SK-N-SH (cell line): ENCODE data around the gene SRR. TPM values are rescaled to one million over a fixed set of nuclear protein-coding genes. Genes with fewer than 3 reads are reported as not detected.

Source experiments
- CTCF ChIA-PET: fragments of 300-600, 350-600 bp; formaldehyde crosslinking; extraction: SDS; loops from one replicate; lab custom pipeline; 2021; lab: Yijun Ruan, JAX
- POLR2A ChIA-PET: fragments of 350-600 bp; sonication (Branson Sonifier 250); formaldehyde crosslinking; extraction: SDS; loops from one replicate; lab custom pipeline; 2020; ENCODE audit warnings: antibody characterized with exemption, inconsistent platforms; lab: Yijun Ruan, JAX
- DNase-seq: peaks from one replicate; pipeline ENCODE4 v3.0.0; 2012
- H2AFZ ChIP-seq: fragments of 200-600 bp; sonication (generic); 2 replicates; pipeline ENCODE4 v1.8.1; 2016; ENCODE audit warnings: antibody characterized with exemption, mild to moderate bottlenecking, low read depth
- H3F3A ChIP-seq: fragments of 200-600 bp; sonication (generic); replicated peaks from 2 replicates; pipeline ENCODE3; 2016; ENCODE audit warnings: antibody characterized with exemption, mild to moderate bottlenecking; ENCODE audit not compliant: insufficient read depth
- H3K27ac ChIP-seq, 2 experiments: fragments of 200-500 bp in 1 of 2; fragments of 200-600 bp in 1 of 2; sonication (Bioruptor generic) in 1 of 2; sonication (generic), shearing (Covaris generic) in 1 of 2; 2 replicates each; pipeline versions ENCODE4 v1.5.1 to v1.6.1; 2014 to 2016; ENCODE audit warnings: low read depth in 2 of 2, inconsistent platforms in 1 of 2, low read length in 1 of 2, mild to moderate bottlenecking in 1 of 2, mixed read lengths in 1 of 2
- H3K27me3 ChIP-seq: fragments of 200-600 bp; sonication (generic), shearing (Covaris generic); 2 replicates; pipeline ENCODE4 v1.6.1; 2016; ENCODE audit warnings: mixed run types; ENCODE audit not compliant: insufficient read depth
- H3K36me3 ChIP-seq, 2 experiments: fragments of 200-500 bp in 1 of 2; fragments of 200-600 bp in 1 of 2; sonication (Bioruptor generic) in 1 of 2; sonication (generic) in 1 of 2; replicated peaks in 1 of 2; 2 replicates each; pipeline versions ENCODE3 to v1.5.1; 2014 to 2016; ENCODE audit warnings: low read length in 1 of 2, mild to moderate bottlenecking in 1 of 2; ENCODE audit not compliant: insufficient read depth in 2 of 2, control insufficient read depth in 1 of 2
- H3K4me1 ChIP-seq, 2 experiments: fragments of 200-500 bp in 1 of 2; fragments of 200-600 bp in 1 of 2; sonication (Bioruptor generic) in 1 of 2; sonication (generic), shearing (Covaris generic) in 1 of 2; 2 replicates each; pipeline versions ENCODE4 v1.5.1 to v1.6.1; 2014 to 2016; ENCODE audit warnings: low read depth in 1 of 2, low read length in 1 of 2, mixed run types in 1 of 2; ENCODE audit not compliant: insufficient read depth in 2 of 2, control insufficient read depth in 1 of 2
- H3K4me2 ChIP-seq: fragments of 200-600 bp; sonication (generic), shearing (Covaris generic); 2 replicates; pipeline ENCODE4 v1.6.1; 2017; ENCODE audit warnings: mixed run types
- H3K4me3 ChIP-seq, 2 experiments: fragments of 200-500 bp in 1 of 2; fragments of 200-600 bp in 1 of 2; sonication (Bioruptor generic) in 1 of 2; sonication (generic), shearing (Covaris generic) in 1 of 2; 2 replicates each; pipeline versions ENCODE4 v1.5.1 to v1.8.1; 2014 to 2016; ENCODE audit warnings: low read depth in 2 of 2, inconsistent platforms in 1 of 2, low read length in 1 of 2, mild to moderate bottlenecking in 1 of 2, mixed read lengths in 1 of 2, moderate library complexity in 1 of 2
- H3K79me2 ChIP-seq: fragments of 200-600 bp; sonication (generic); 2 replicates; pipeline ENCODE4 v1.8.1; 2017; ENCODE audit warnings: mild to moderate bottlenecking; ENCODE audit not compliant: insufficient read depth
- H3K9ac ChIP-seq: fragments of 200-600 bp; sonication (generic); 2 replicates; pipeline ENCODE4 v1.6.1; 2017; ENCODE audit warnings: mixed run types
- H3K9me2 ChIP-seq: fragments of 200-600 bp; sonication (generic); 2 replicates; pipeline ENCODE4 v1.6.1; 2017; ENCODE audit warnings: mixed run types
- H3K9me3 ChIP-seq: fragments of 200-600 bp; sonication (generic); 2 replicates; pipeline ENCODE4 v1.6.1; 2017; ENCODE audit warnings: mixed run types, mild to moderate bottlenecking, moderate library complexity
- H4K20me1 ChIP-seq: fragments of 200-600 bp; sonication (generic); 2 replicates; pipeline ENCODE4 v1.6.1; 2017; ENCODE audit warnings: mild to moderate bottlenecking, mixed run types; ENCODE audit not compliant: insufficient read depth
- CHD2 ChIP-seq: fragments of 150-350 bp; IDR thresholded peaks from 2 replicates; pipeline ENCODE4 v1.6.1; 2018; ENCODE audit warnings: low read length; ENCODE audit not compliant: partially characterized antibody
- CTCF ChIP-seq: fragments of 200-600 bp; sonication (generic); IDR thresholded peaks from 2 replicates; pipeline ENCODE4 v1.6.1; 2017; ENCODE audit warnings: antibody characterized with exemption, mild to moderate bottlenecking, moderate library complexity
- ELF1 ChIP-seq: IDR thresholded peaks from 2 replicates; pipeline ENCODE4 v1.4.0; 2012
- FOXM1 ChIP-seq: IDR thresholded peaks from 2 replicates; pipeline ENCODE4 v1.4.0; 2012; ENCODE audit warnings: low read depth, mild to moderate bottlenecking
- MEF2A ChIP-seq: IDR thresholded peaks from 2 replicates; pipeline ENCODE4 v1.4.0; 2012; ENCODE audit warnings: low read depth, borderline replicate concordance
- MXI1 ChIP-seq: IDR thresholded peaks from 2 replicates; pipeline ENCODE4 v1.6.1; 2012; ENCODE audit warnings: mild to moderate bottlenecking, low read depth, low read length, improper control_type of control experiment
- NFIC ChIP-seq: IDR thresholded peaks from 2 replicates; pipeline ENCODE4 v1.4.0; 2012; ENCODE audit warnings: borderline replicate concordance
- PBX3 ChIP-seq: IDR thresholded peaks from 2 replicates; pipeline ENCODE4; 2012
- REST ChIP-seq: IDR thresholded peaks from 2 replicates; pipeline ENCODE4 v1.6.1; 2012; ENCODE audit warnings: mild to moderate bottlenecking, low read depth, low read length, moderate library complexity
- RXRA ChIP-seq: IDR thresholded peaks from 2 replicates; pipeline ENCODE4 v1.4.0; 2012; ENCODE audit warnings: low read depth, mild to moderate bottlenecking, borderline replicate concordance
- SIN3A ChIP-seq: IDR thresholded peaks from 2 replicates; pipeline ENCODE4 v1.6.1; 2012; ENCODE audit warnings: low read depth, mild to moderate bottlenecking, low read length, moderate library complexity, borderline replicate concordance
- TEAD4 ChIP-seq: IDR thresholded peaks from 2 replicates; pipeline ENCODE4 v1.4.0; 2012; ENCODE audit warnings: mild to moderate bottlenecking, borderline replicate concordance; ENCODE audit not compliant: insufficient read depth
- YY1 ChIP-seq: IDR thresholded peaks from 2 replicates; pipeline ENCODE4 v1.4.0; 2012; ENCODE audit warnings: low read depth, mild to moderate bottlenecking
- ZBTB33 ChIP-seq: IDR thresholded peaks from 2 replicates; pipeline ENCODE4 v1.4.0; 2012; ENCODE audit warnings: low read depth, borderline replicate concordance
- WGBS: methylation state at CpG from one replicate; pipeline ENCODE4 v1.1.6; 2017; ENCODE audit warnings: low lambda C conversion rate; 5-methylcytosine and 5-hydroxymethylcytosine counted together
- polyA plus RNA-seq, 3 experiments: library from polyadenylated mRNA; depleted of rRNA; stranded (reverse); fragments of >200 nt; gene quantifications; 2 replicates each; pipeline ENCODE4 v1.2.3, GENCODE V29; 2012

The SRR gene
- polyA plus RNA-seq, 1 of the 3 experiments (the other 2 are of a cell fraction), result 18.5 TPM

- Histone ChIP-seq H3K9ac (no peak overlapping the region), H3K4me3 (no peak overlapping the region), H3K27ac (no peak overlapping the region), H3K36me3 (peaks cover 0 to 62% of the 10 kb centered on the region in 2 experiments), H3K4me1 (no peaks in the 10 kb centered on the region; a peak in 1 of 4 replicates), H3K9me2 (no peaks in the 10 kb centered on the region), H3F3A (no peaks in the 10 kb centered on the region), H3K9me3 (no peaks in the 10 kb centered on the region), H2AFZ (no peak overlapping the region), H3K4me2 (no peak overlapping the region), H4K20me1 (peaks cover 2% of the 10 kb centered on the region; the same call in 1 of the 2 replicates), H3K27me3 (no peaks in the 10 kb centered on the region), H3K79me2 (no peaks in the 10 kb centered on the region)
- TF ChIP-seq RXRA (no peak), YY1 (no peak), ELF1 (no peak), ZBTB33 (no peak), CHD2 (no peak), TEAD4 (no peak), MEF2A (no peak), MXI1 (no peak), CTCF (no peak), FOXM1 (no peak), PBX3 (no peak)
- ChIA-PET CTCF (interaction anchor here (7.5 to 26.4 kb wide), 3 partner anchors 13 to 44 kb away, joined by 59 to 654 read pairs (median 88); partner anchors contain the start of gene MNT), POLR2A (no interaction called here)
- DNase-seq, result no peak
- WGBS, result 97% methylated on average over 17 of the region's 20 CpGs
These were observed 61.4 kb downstream of the SRR start for GRCh38 chr17:2365132-2365531.

GRCh38 chr17:2366747-2367494 is 63.2 kb downstream of the SRR start:
- H3F3A ChIP-seq, result no peaks in the 10 kb centered on the region
- H2AFZ ChIP-seq, result no peak overlapping the region
- H3K4me2 ChIP-seq, result no peak overlapping the region
- no peaks in the 10 kb centered on the region for H3K79me2 ChIP-seq
- 90% methylated on average over 26 of the region's 26 CpGs for WGBS
- H4K20me1 ChIP-seq, result no peaks in the 10 kb centered on the region
- POLR2A ChIA-PET, result no interaction called here
- CTCF ChIA-PET, result interaction anchor here (1.1 to 26.4 kb wide), 4 partner anchors 14 to 42 kb away, joined by 3 to 654 read pairs (median 74); partner anchors contain the start of gene MNT
- no peaks in the 10 kb centered on the region for H3K27me3 ChIP-seq
- H3K36me3 ChIP-seq, result peaks cover 0 to 75% of the 10 kb centered on the region in 2 experiments
- no peak overlapping the region for H3K9ac ChIP-seq
- H3K9me3 ChIP-seq, result no peaks in the 10 kb centered on the region
- H3K4me3 ChIP-seq, result no peak overlapping the region
- no peaks in the 10 kb centered on the region; a peak in 1 of 4 replicates for H3K4me1 ChIP-seq
- no peaks in the 10 kb centered on the region for H3K9me2 ChIP-seq
- no peak for DNase-seq
- H3K27ac ChIP-seq, result no peak overlapping the region
- TF ChIP-seq SIN3A, result no peak
- no peak for TF ChIP-seq NFIC
- TF ChIP-seq PBX3, result no peak
- TF ChIP-seq REST, result no peak
- no peak for TF ChIP-seq YY1
